ENCODE data around the gene DRD2. TPM values are rescaled to one million over a fixed set of nuclear protein-coding genes. Genes with fewer than 3 reads are reported as not detected.

DRD2 gene
- polyA plus RNA-seq, 1 donor: 0.16 TPM

- no peak for DNase-seq (ENCODE audit: low read depth)
Observed at GRCh38 chr11:113372309-113372708, 102.9 kb downstream of the DRD2 start.

- no peak for DNase-seq (ENCODE audit: low read depth)
Observed at GRCh38 chr11:113370634-113371033, 104.6 kb downstream of the DRD2 start.

- DNase-seq (ENCODE audit: low read depth): no peak
Observed at GRCh38 chr11:113369411-113369810, 105.8 kb downstream of the DRD2 start.

- no peak for DNase-seq (ENCODE audit: low read depth)
Observed at GRCh38 chr11:113365895-113366294, 109.3 kb downstream of the DRD2 start.

GRCh38 chr11:113363996-113364641, 111.1 kb downstream of the DRD2 start:
- DNase-seq (ENCODE audit: low read depth): no peak

- no peak for DNase-seq (ENCODE audit: low read depth)
Observed at GRCh38 chr11:113363406-113363805, 111.8 kb downstream of the DRD2 start.

Other genes with a start within 250 kb of the DRD2 start
- gene TTC12, start 160.8 kb downstream of the DRD2 start, polyA plus RNA-seq (ENCODE audit: insufficient read length): 5.9 TPM
- 0.16 TPM for gene ANKK1, start 87.6 kb downstream of the DRD2 start, polyA plus RNA-seq (ENCODE audit: insufficient read length)
- gene TMPRSS5, start 230.9 kb upstream of the DRD2 start, polyA plus RNA-seq (ENCODE audit: insufficient read length): 0.99 TPM